ENCODE measurements around the gene ATP11A.

GRCh38 chr13:112709825-112710783 is 20.3 kb downstream of the ATP11A start:
- no peak for TF ChIP-seq CTCF (IDR thresholded peaks at IDR 0.05)
- no peak for TF ChIP-seq POLR2AphosphoS5 (IDR thresholded peaks at IDR 0.05)
